Naive B cell (primary cell): ENCODE measurements around the gene PTGES3. TPM values are rescaled to one million over a fixed set of nuclear protein-coding genes. Genes with fewer than 3 reads are reported as not detected.
A peak's percentile ranks its signal among the peaks of the same experiment; 100 is the strongest.
"Not testable (repeated sequence)": the region's sequence is repeated elsewhere in the genome, so short reads cannot be mapped to it uniquely, and the experiment has no call there.

ENCODE experiments used
- ATAC-seq, 2 donors: fragments of 150-1000 bp; cut with Tn5 transposase; 2 replicates each; pipeline ENCODE4 v1.10.0; 2021; ENCODE audit warnings: low read depth in 2 of 2, mild to moderate bottlenecking in 2 of 2, moderate library complexity in 2 of 2
- DNase-seq: peaks from one replicate; pipeline ENCODE4 v3.0.0; 2022
- H3K27ac Mint-ChIP-seq, 6 donors: one replicate each; pipeline ENCODE4 v1.8.0; 2020 to 2022; ENCODE audit warnings: mild to moderate bottlenecking in 6 of 6, mixed read lengths in 6 of 6, moderate library complexity in 5 of 6, inconsistent platforms in 2 of 6
- H3K27me3 Mint-ChIP-seq, 3 donors: one replicate each; pipeline ENCODE4 v1.8.0; 2021 to 2022; ENCODE audit warnings: mixed read lengths in 3 of 3, mild to moderate bottlenecking in 1 of 3
- H3K36me3 Mint-ChIP-seq, 2 donors: one replicate each; pipeline ENCODE4 v1.8.0; 2020 to 2022; ENCODE audit warnings: mixed read lengths in 2 of 2, inconsistent platforms in 1 of 2, mild to moderate bottlenecking in 1 of 2
- H3K4me1 Mint-ChIP-seq, 3 donors: one replicate each; pipeline ENCODE4 v1.8.0; 2020 to 2022; ENCODE audit warnings: mixed read lengths in 3 of 3, inconsistent platforms in 1 of 3, mild to moderate bottlenecking in 1 of 3, moderate library complexity in 1 of 3
- H3K4me3 Mint-ChIP-seq, 8 donors: one replicate each; pipeline ENCODE4 v1.8.0; 2020 to 2022; ENCODE audit warnings: mild to moderate bottlenecking in 8 of 8, mixed read lengths in 8 of 8, moderate library complexity in 8 of 8, inconsistent platforms in 2 of 8
- H3K9me3 Mint-ChIP-seq, 7 donors: one replicate each; pipeline ENCODE4 v1.8.0; 2020 to 2022; ENCODE audit warnings: mixed read lengths in 7 of 7, mild to moderate bottlenecking in 5 of 7, inconsistent platforms in 2 of 7, moderate library complexity in 1 of 7
- polyA plus RNA-seq, 6 donors: library from polyadenylated mRNA; unstranded; fragments of 300-500 nt; fragmentation: Illumina TruSeq; gene quantifications; one replicate each; pipeline ENCODE4 v1.2.3, GENCODE V29; 2021; ENCODE audit warnings: low read depth in 6 of 6

The PTGES3 gene
- polyA plus RNA-seq, 6 donors from 2014 or later, result 176 to 270 (median 203) TPM

GRCh38 chr12:56719056-56719455 is 31.0 kb upstream of the PTGES3 start:
- H3K9me3 Mint-ChIP-seq, result no peaks in the 10 kb centered on the region
- ATAC-seq (no peak), DNase-seq (no peak)
- peaks cover 64 to 75% (median 66%) of the 10 kb centered on the region in 3 donors for H3K4me1 Mint-ChIP-seq
- no peaks in the 10 kb centered on the region for H3K27me3 Mint-ChIP-seq
- peak overlapping the region in 5 of 6 donors; percentile 20 to 92 (median 87) for H3K27ac Mint-ChIP-seq
- H3K36me3 Mint-ChIP-seq, result peaks cover 12 to 47% of the 10 kb centered on the region in 2 donors
- peak overlapping the region in 4 of 8 donors; percentile 12 to 76 (median 57) for H3K4me3 Mint-ChIP-seq

DNA sequence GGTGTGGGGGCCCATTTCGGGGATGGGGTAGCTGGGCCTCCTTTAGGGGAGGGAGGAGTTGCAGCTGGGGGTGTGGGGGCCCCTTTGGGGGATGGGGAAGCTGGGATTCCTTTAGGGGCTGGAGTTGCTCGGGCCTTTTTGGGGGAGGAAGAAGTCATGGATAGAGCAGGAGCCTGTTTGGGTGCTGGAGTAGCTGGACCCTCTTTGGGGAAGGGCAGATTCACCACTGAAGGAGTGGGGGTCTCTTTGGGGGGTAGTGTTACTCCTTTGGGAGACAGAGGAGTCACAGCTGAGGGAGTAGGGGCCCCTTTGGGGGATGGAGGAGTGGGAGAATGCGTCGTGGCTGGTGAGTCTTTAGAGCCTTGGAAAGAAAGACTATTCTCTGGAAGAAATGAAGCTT is 30.6 kb upstream of the PTGES3 start:
- DNase-seq (no peak), ATAC-seq (no peak)
- Mint-ChIP-seq H3K4me3 (peak overlapping the region in 5 of 8 donors; percentile 12 to 76 (median 53)), H3K27me3 (no peaks in the 10 kb centered on the region), H3K4me1 (peaks cover 64 to 71% (median 66%) of the 10 kb centered on the region in 3 donors), H3K27ac (peak overlapping the region in 2 of 6 donors; percentile 64 to 92), H3K36me3 (peaks cover 12 to 50% of the 10 kb centered on the region in 2 donors), H3K9me3 (no peaks in the 10 kb centered on the region)

GRCh38 chr12:56718149-56718548 is 30.1 kb upstream of the PTGES3 start:
- DNase-seq (no peak), ATAC-seq (no peak)
- H3K4me3 Mint-ChIP-seq, result no peak overlapping the region
- H3K36me3 Mint-ChIP-seq, result peaks cover 13 to 52% of the 10 kb centered on the region in 2 donors
- no peak overlapping the region for H3K27ac Mint-ChIP-seq
- no peaks in the 10 kb centered on the region for H3K27me3 Mint-ChIP-seq
- peaks cover 61 to 66% (median 66%) of the 10 kb centered on the region in 3 donors for H3K4me1 Mint-ChIP-seq
- no peaks in the 10 kb centered on the region for H3K9me3 Mint-ChIP-seq

DNA sequence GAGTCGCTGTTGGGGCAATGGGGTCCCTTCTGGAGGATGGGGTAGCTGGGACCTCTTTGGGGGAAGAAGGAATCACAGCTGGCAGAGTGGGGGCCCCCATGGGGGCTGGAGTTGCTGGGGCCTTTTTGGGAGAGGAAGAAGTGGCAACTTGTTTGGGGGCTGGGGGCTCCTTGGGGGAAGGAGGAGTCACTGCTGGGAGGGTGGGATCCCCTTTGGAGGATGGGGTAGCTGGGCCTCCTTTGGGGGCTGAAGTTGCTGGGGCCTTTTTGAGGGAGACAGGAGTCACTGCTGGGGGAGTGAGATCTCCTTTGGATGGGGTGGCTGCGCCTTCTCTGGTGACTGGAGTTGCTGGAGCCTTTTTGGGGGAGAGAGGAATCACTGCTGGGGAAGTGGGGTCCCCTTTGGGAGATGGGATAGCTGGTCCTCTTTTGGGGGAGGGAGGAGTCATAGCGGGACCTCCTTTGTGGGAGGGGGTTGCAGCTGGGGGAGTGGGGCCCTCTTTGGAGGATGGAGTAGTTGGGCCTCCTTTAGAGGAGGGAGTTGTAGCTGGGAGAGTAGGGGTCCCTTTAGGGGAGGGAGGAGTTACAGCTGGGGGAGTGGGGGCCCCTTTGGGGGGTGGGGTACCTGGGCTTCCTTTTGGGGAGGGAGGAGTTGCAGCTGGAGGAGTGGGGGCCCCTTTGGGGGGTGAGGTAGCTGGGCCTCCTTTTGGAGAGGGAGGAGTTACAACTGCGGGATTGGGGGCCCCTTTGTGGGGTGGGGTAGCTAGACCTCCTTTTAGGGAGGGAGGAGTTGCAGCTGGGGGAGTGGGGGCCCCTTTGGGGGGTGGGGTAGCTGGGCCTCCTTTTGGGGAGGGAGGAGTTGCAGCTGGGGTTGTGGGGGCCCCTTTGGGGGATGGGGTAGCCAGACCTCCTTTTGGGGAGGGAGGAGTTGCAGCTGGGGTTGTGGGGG is 29.1 kb upstream of the PTGES3 start:
- Mint-ChIP-seq H3K4me3 (peak overlapping the region in 3 of 8 donors; percentile 11 to 70 (median 15)), H3K27me3 (no peaks in the 10 kb centered on the region), H3K27ac (peak overlapping the region in 5 of 6 donors; percentile 78 to 91 (median 83)), H3K9me3 (no peaks in the 10 kb centered on the region), H3K4me1 (peaks cover 53 to 58% (median 56%) of the 10 kb centered on the region in 3 donors), H3K36me3 (peaks cover 18 to 61% of the 10 kb centered on the region in 2 donors)
- ATAC-seq (no peak), DNase-seq (no peak)

DNA sequence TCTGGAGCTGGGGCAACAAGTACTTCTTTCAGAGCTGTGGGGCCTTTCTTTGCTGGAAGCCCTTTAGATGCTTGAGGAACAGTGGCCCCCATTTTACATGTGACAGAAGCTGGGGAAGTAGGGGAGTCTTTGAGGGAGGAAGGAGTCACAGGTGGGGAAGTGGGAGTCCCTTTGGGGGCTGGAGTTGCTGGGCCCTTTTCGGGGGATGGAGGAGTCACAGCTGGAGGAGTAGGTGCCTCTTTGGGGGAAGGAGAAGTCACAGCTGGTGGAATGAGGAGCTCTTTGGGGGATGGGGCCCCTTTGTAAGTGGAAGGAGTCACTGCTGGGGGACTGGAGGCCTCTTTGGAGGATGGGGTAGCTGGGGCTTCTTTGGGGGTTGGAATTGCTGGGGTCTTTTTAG is 28.4 kb upstream of the PTGES3 start:
- H3K4me3 Mint-ChIP-seq, result peak overlapping the region in 6 of 8 donors; percentile 2 to 59 (median 14)
- no peaks in the 10 kb centered on the region for H3K27me3 Mint-ChIP-seq
- H3K9me3 Mint-ChIP-seq, result no peaks in the 10 kb centered on the region
- H3K4me1 Mint-ChIP-seq, result peaks cover 45 to 50% (median 49%) of the 10 kb centered on the region in 3 donors
- no peak for ATAC-seq
- peak overlapping the region in 5 of 6 donors; percentile 12 to 91 (median 82) for H3K27ac Mint-ChIP-seq
- no peak for DNase-seq
- peaks cover 20 to 61% of the 10 kb centered on the region in 2 donors for H3K36me3 Mint-ChIP-seq

- H3K36me3 Mint-ChIP-seq, result peaks cover 24 to 55% of the 10 kb centered on the region in 2 donors
- H3K27ac Mint-ChIP-seq, result peak overlapping the region in 3 of 6 donors; percentile 51 to 86 (median 82)
- no peak overlapping the region for H3K4me3 Mint-ChIP-seq
- ATAC-seq (no peak), DNase-seq (no peak)
- H3K4me1 Mint-ChIP-seq, result peaks cover 39 to 44% (median 42%) of the 10 kb centered on the region in 3 donors
- H3K27me3 Mint-ChIP-seq, result no peaks in the 10 kb centered on the region
- no peaks in the 10 kb centered on the region for H3K9me3 Mint-ChIP-seq
Measured at GRCh38 chr12:56715798-56716197, 27.7 kb upstream of the PTGES3 start.

- H3K4me1 Mint-ChIP-seq, result peaks cover 25 to 31% (median 29%) of the 10 kb centered on the region in 3 donors
- peak overlapping the region in 2 of 6 donors; percentile 69 to 76 for H3K27ac Mint-ChIP-seq
Measured at GRCh38 chr12:56714431-56714929, 26.4 kb upstream of the PTGES3 start.

GRCh38 chr12:56713345-56713744 is 25.3 kb upstream of the PTGES3 start:
- no peak for ATAC-seq
- Mint-ChIP-seq H3K9me3 (no peaks in the 10 kb centered on the region), H3K4me3 (no peak overlapping the region)

More at GRCh38 chr12:56714431-56714929, 26.4 kb upstream of the PTGES3 start:
- DNase-seq, result no peak
- Mint-ChIP-seq H3K27me3 (no peaks in the 10 kb centered on the region), H3K4me3 (no peak overlapping the region), H3K36me3 (peaks cover 17 to 42% of the 10 kb centered on the region in 2 donors), H3K9me3 (no peaks in the 10 kb centered on the region)
- no peak for ATAC-seq

DNA sequence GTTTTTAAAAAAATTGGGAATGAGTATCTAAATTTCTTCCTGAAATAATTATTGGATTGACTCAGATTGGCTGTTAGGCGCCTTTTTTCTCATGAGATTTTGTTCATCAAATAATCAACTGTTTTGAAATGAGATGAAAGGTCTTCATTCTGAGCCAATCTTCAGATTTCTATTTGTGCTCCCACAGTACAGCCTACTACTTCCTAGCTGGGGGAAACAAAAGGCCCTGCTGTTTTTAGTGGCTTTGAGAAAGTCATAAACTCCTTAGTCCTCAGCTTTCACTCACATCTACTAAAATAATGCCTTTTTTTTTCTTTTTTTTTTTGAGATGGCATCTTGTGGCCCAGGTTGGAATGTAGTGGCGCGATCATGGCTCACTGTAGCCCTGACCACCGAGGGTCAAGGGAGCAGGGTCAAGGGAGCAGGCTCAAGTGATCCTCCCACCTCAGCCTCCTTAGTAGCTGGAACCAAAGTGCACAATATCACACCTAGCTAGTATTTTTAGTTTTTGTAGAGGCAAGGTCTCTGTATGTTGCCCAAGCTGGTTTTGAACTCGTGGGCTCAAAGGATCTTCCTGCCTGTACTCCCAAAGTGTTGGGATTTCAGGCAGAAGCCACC is 21.8 kb upstream of the PTGES3 start:
- no peak overlapping the region for H3K4me3 Mint-ChIP-seq
- peak overlapping the region in 4 of 6 donors; percentile 60 to 76 (median 71) for H3K27ac Mint-ChIP-seq
- no peaks in the 10 kb centered on the region for H3K9me3 Mint-ChIP-seq
- no peaks in the 10 kb centered on the region for H3K27me3 Mint-ChIP-seq
- no peaks in the 10 kb centered on the region for H3K4me1 Mint-ChIP-seq
- no peak for DNase-seq
- peaks cover 12 to 19% of the 10 kb centered on the region in 2 donors for H3K36me3 Mint-ChIP-seq
- ATAC-seq, result no peak

More at GRCh38 chr12:56713345-56713744, 25.3 kb upstream of the PTGES3 start:
- peaks cover 17 to 20% (median 19%) of the 10 kb centered on the region in 3 donors for H3K4me1 Mint-ChIP-seq
- H3K27ac Mint-ChIP-seq, result no peak overlapping the region
- DNase-seq, result no peak
- H3K36me3 Mint-ChIP-seq, result peaks cover 12 to 33% of the 10 kb centered on the region in 2 donors
- no peaks in the 10 kb centered on the region for H3K27me3 Mint-ChIP-seq

DNA sequence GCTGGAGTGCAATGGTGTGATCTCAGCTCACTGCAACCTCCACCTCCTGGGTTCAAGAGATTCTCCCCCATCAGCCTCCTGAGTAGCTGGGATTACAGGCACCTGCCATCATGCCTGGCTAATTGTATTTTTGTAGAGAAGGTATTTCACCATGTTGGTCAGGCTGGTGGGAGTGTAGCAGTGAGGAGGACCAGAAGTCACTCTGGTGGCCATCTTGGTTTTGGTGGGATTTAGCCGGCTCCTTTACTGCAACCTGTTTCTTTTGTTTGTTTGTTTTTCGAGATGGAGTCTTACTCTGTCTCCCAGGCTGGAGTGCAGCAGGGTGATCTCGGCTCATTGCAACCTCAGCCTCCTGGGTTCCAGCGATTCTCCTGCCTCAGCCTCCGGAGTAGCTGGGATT is 16.4 kb upstream of the PTGES3 start:
- not testable (repeated sequence) for H3K36me3 Mint-ChIP-seq, ATAC-seq, H3K27me3 Mint-ChIP-seq, H3K27ac Mint-ChIP-seq, H3K4me1 Mint-ChIP-seq, DNase-seq, H3K9me3 Mint-ChIP-seq
- H3K4me3 Mint-ChIP-seq, result peak overlapping the region in 1 of 8 donors; percentile 12

GRCh38 chr12:56699020-56699661 is 11.1 kb upstream of the PTGES3 start:
- DNase-seq (no peak), ATAC-seq (no peak)
- Mint-ChIP-seq H3K4me3 (no peak overlapping the region), H3K27ac (no peak overlapping the region), H3K4me1 (peaks cover 0 to 8% (median 8%) of the 10 kb centered on the region in 3 donors), H3K27me3 (no peaks in the 10 kb centered on the region), H3K9me3 (no peaks in the 10 kb centered on the region), H3K36me3 (no peaks in the 10 kb centered on the region)

- Mint-ChIP-seq H3K27ac (no peak overlapping the region), H3K36me3 (no peaks in the 10 kb centered on the region)
Measured at GRCh38 chr12:56695327-56696101, 7.4 kb upstream of the PTGES3 start.

More at GRCh38 chr12:56695327-56696101, 7.4 kb upstream of the PTGES3 start:
- Mint-ChIP-seq H3K4me1 (peaks cover 0 to 3% (median under 1%) of the 10 kb centered on the region in 3 donors), H3K9me3 (no peaks in the 10 kb centered on the region), H3K27me3 (no peaks in the 10 kb centered on the region), H3K4me3 (peak overlapping the region in 1 of 8 donors; percentile 8)
- DNase-seq (no peak), ATAC-seq (no peak)
